WTC11 (cell line): ENCODE results near the gene OXSM. TPM values are rescaled to one million over a fixed set of nuclear protein-coding genes. Genes with fewer than 3 reads are reported as not detected.

Experiments
- ATAC-seq: fragments of 200-7000 bp; cut with Tn5 transposase; 2 replicates; pipeline ENCODE4 v1.10.0; 2021; ENCODE audit warnings: mild to moderate bottlenecking, moderate library complexity
- CTCF ChIA-PET: fragments of 300-600 bp; sonication (Branson Sonifier 250); formaldehyde crosslinking; loops from one replicate; lab custom pipeline; 2021; ENCODE audit warnings: antibody characterized with exemption; lab: Charles Lee
- POLR2A ChIA-PET: fragments of 350-600 bp; sonication (Branson Sonifier 250); formaldehyde crosslinking; loops from one replicate; lab custom pipeline; 2021; ENCODE audit warnings: antibody characterized with exemption; lab: Charles Lee
- DNase-seq: peaks from one replicate; pipeline ENCODE4 v3.0.0; 2021; ENCODE audit warnings: low spot score
- H3K27ac Mint-ChIP-seq: 2 replicates; pipeline ENCODE4 v1.8.0; 2021; ENCODE audit warnings: mixed read lengths
- H3K27me3 Mint-ChIP-seq: 2 replicates; pipeline ENCODE4 v1.8.0; 2021; ENCODE audit warnings: low read depth, mild to moderate bottlenecking, moderate library complexity, mixed read lengths
- H3K36me3 Mint-ChIP-seq: 2 replicates; pipeline ENCODE4 v1.8.0; 2021; ENCODE audit warnings: mixed read lengths
- H3K4me1 Mint-ChIP-seq: 2 replicates; pipeline ENCODE4 v1.8.0; 2022; ENCODE audit warnings: mixed read lengths
- H3K4me3 Mint-ChIP-seq: 2 replicates; pipeline ENCODE4 v1.8.0; 2021; ENCODE audit warnings: mild to moderate bottlenecking, moderate library complexity, mixed read lengths
- H3K9me3 Mint-ChIP-seq: 2 replicates; pipeline ENCODE4 v1.8.0; 2021; ENCODE audit warnings: mixed read lengths
- ATF6 ChIP-seq: sonication (generic); formaldehyde crosslinking; IDR thresholded peaks from 2 replicates; pipeline ENCODE4 v1.8.1; 2023; ENCODE audit warnings: mild to moderate bottlenecking, missing genetic modification reagents
- CDX4 ChIP-seq: fragments of 250-450 bp; sonication (Bioruptor Pico); IDR thresholded peaks from 2 replicates; pipeline ENCODE4 v1.9.0; 2021; ENCODE audit warnings: moderate library complexity, mild to moderate bottlenecking, inconsistent platforms, borderline replicate concordance
- ESRRA ChIP-seq: sonication (generic); formaldehyde crosslinking; IDR thresholded peaks from 2 replicates; pipeline ENCODE4 v1.8.1; 2022; ENCODE audit warnings: mild to moderate bottlenecking, missing genetic modification reagents, borderline replicate concordance
- FOXJ3 ChIP-seq: sonication (generic); formaldehyde crosslinking; IDR thresholded peaks from 2 replicates; pipeline ENCODE4 v1.9.0; 2021; ENCODE audit warnings: missing genetic modification reagents, mild to moderate bottlenecking, borderline replicate concordance
- GABPB1 ChIP-seq: sonication (generic); formaldehyde crosslinking; IDR thresholded peaks from 2 replicates; pipeline ENCODE4 v1.8.1; 2023; ENCODE audit warnings: mild to moderate bottlenecking, missing genetic modification reagents
- IRF1 ChIP-seq: sonication (generic); formaldehyde crosslinking; IDR thresholded peaks from 2 replicates; pipeline ENCODE4 v1.8.0; 2023; ENCODE audit warnings: missing genetic modification reagents
- JAZF1 ChIP-seq: fragments of 250-450 bp; sonication (Bioruptor Pico); IDR thresholded peaks from 2 replicates; pipeline ENCODE4 v1.9.0; 2021; ENCODE audit warnings: moderate library complexity, mild to moderate bottlenecking, inconsistent platforms
- JUN ChIP-seq: sonication (generic); formaldehyde crosslinking; IDR thresholded peaks from 2 replicates; pipeline ENCODE4 v1.8.0; 2023; ENCODE audit warnings: mild to moderate bottlenecking, missing genetic modification reagents
- MLX ChIP-seq: sonication (generic); formaldehyde crosslinking; IDR thresholded peaks from 2 replicates; pipeline ENCODE4 v1.8.1; 2023; ENCODE audit warnings: mild to moderate bottlenecking, missing genetic modification reagents, moderate library complexity
- NFE2L1 ChIP-seq: sonication (generic); formaldehyde crosslinking; IDR thresholded peaks from 2 replicates; pipeline ENCODE4 v1.8.1; 2023; ENCODE audit warnings: missing genetic modification reagents
- NR1H2 ChIP-seq: sonication (generic); formaldehyde crosslinking; IDR thresholded peaks from 2 replicates; pipeline ENCODE4 v1.9.0; 2021; ENCODE audit warnings: mild to moderate bottlenecking, moderate library complexity, missing genetic modification reagents
- NR3C1 ChIP-seq: sonication (generic); formaldehyde crosslinking; conservative IDR thresholded peaks from 2 replicates; pipeline ENCODE4 v1.8.1; 2023; ENCODE audit warnings: low read depth, mild to moderate bottlenecking, missing genetic modification reagents
- PRDM15 ChIP-seq: sonication (generic); formaldehyde crosslinking; IDR thresholded peaks from 2 replicates; pipeline ENCODE4 v1.8.0; 2022; ENCODE audit warnings: missing genetic modification reagents
- PREB ChIP-seq: sonication (generic); formaldehyde crosslinking; IDR thresholded peaks from 2 replicates; pipeline ENCODE4 v1.8.1; 2022; ENCODE audit warnings: mild to moderate bottlenecking, missing genetic modification reagents, moderate library complexity, borderline replicate concordance
- RELA ChIP-seq: sonication (generic); formaldehyde crosslinking; IDR thresholded peaks from 2 replicates; pipeline ENCODE4 v1.8.1; 2022; ENCODE audit warnings: missing genetic modification reagents, mild to moderate bottlenecking, borderline replicate concordance
- SMAD3 ChIP-seq: sonication (generic); formaldehyde crosslinking; IDR thresholded peaks from 2 replicates; pipeline ENCODE4 v1.8.0; 2022; ENCODE audit warnings: missing genetic modification reagents, mild to moderate bottlenecking, borderline replicate concordance
- SMAD4 ChIP-seq: sonication (generic); formaldehyde crosslinking; IDR thresholded peaks from 2 replicates; pipeline ENCODE4 v1.8.0; 2022; ENCODE audit warnings: mild to moderate bottlenecking, missing genetic modification reagents
- USF1 ChIP-seq: sonication (generic); formaldehyde crosslinking; IDR thresholded peaks from 2 replicates; pipeline ENCODE4 v1.8.0; 2022; ENCODE audit warnings: mild to moderate bottlenecking, missing genetic modification reagents
- ZNF232 ChIP-seq: sonication (generic); formaldehyde crosslinking; IDR thresholded peaks from 2 replicates; pipeline ENCODE4 v1.8.0; 2022; ENCODE audit warnings: mild to moderate bottlenecking, missing genetic modification reagents
- ZNF512 ChIP-seq: sonication (generic); formaldehyde crosslinking; IDR thresholded peaks from 2 replicates; pipeline ENCODE4 v1.8.1; 2022; ENCODE audit warnings: missing genetic modification reagents, borderline replicate concordance
- ZNF532 ChIP-seq: fragments of 250-450 bp; sonication (Bioruptor Pico); IDR thresholded peaks from 2 replicates; pipeline ENCODE4 v1.9.0; 2021; ENCODE audit warnings: mild to moderate bottlenecking, borderline replicate concordance
- total RNA-seq: library from RNA; stranded (reverse); gene quantifications from 3 replicates; pipeline ENCODE4 v1.2.3, GENCODE V29; 2021

Gene OXSM
- total RNA-seq, 1 experiment from 2014 or later = 2.7 TPM

- CTCF ChIA-PET = no interaction called here
- POLR2A ChIA-PET = interaction anchor here (0.5 kb wide), 1 partner anchor 28 kb away, joined by 3 read pairs; no protein-coding TSS in a partner anchor
- peaks cover 48% of the 10 kb centered on the region for H3K36me3 Mint-ChIP-seq
- no peak overlapping the region for H3K4me3 Mint-ChIP-seq
- ATAC-seq (no peak), DNase-seq (no peak)
- peaks cover 37% of the 10 kb centered on the region for H3K9me3 Mint-ChIP-seq
- H3K27ac Mint-ChIP-seq = no peak overlapping the region
- H3K4me1 Mint-ChIP-seq = no peaks in the 10 kb centered on the region
- TF ChIP-seq PREB (CRISPR knock-in tag) = no peak
- TF ChIP-seq JAZF1 (CRISPR knock-in tag) = no peak
- TF ChIP-seq SMAD4 (CRISPR knock-in tag) = no peak
- no peak for TF ChIP-seq NFE2L1
- TF ChIP-seq NR3C1 (CRISPR knock-in tag) = no peak
- no peak for TF ChIP-seq IRF1 (CRISPR knock-in tag)
- no peak for TF ChIP-seq ATF6
- TF ChIP-seq SMAD3 = no peak
- TF ChIP-seq FOXJ3 (CRISPR knock-in tag) = no peak
- TF ChIP-seq CDX4 (CRISPR knock-in tag) = no peak
- TF ChIP-seq GABPB1 = no peak
- TF ChIP-seq ZNF512 (CRISPR knock-in tag) = no peak
- TF ChIP-seq MLX (CRISPR knock-in tag) = no peak
- no peak for TF ChIP-seq JUN (CRISPR knock-in tag)
- no peak for TF ChIP-seq ESRRA (CRISPR knock-in tag)
- TF ChIP-seq USF1 = no peak
- H3K27me3 Mint-ChIP-seq = no peaks in the 10 kb centered on the region
These were observed 21.0 kb upstream of the OXSM start for GRCh38 chr3:25768851-25769250.

GRCh38 chr3:25775936-25776335, 14.0 kb upstream of the OXSM start:
- ChIA-PET CTCF (no interaction called here), POLR2A (no interaction called here)
- ATAC-seq = no peak
- peaks cover 38% of the 10 kb centered on the region for H3K9me3 Mint-ChIP-seq
- no peak overlapping the region for H3K4me3 Mint-ChIP-seq
- peaks cover 67% of the 10 kb centered on the region for H3K36me3 Mint-ChIP-seq
- H3K4me1 Mint-ChIP-seq = peaks cover 9% of the 10 kb centered on the region
- DNase-seq = no peak
- no peaks in the 10 kb centered on the region for H3K27me3 Mint-ChIP-seq
- H3K27ac Mint-ChIP-seq = no peak overlapping the region
- TF ChIP-seq ZNF232 = no peak
- TF ChIP-seq NR1H2 (CRISPR knock-in tag) = no peak
- TF ChIP-seq RELA (CRISPR knock-in tag) = no peak
- TF ChIP-seq ZNF532 (CRISPR knock-in tag) = no peak
- no peak for TF ChIP-seq PRDM15 (CRISPR knock-in tag)
